KMS-11 (cell line): ENCODE data around the gene BTBD9.

ENCODE experiments used
- H2AFZ ChIP-seq: fragments of 200-600 bp; sonication (generic); 2 replicates; pipeline ENCODE4 v1.6.1; 2016; ENCODE audit warnings: antibody characterized with exemption, mixed run types, low read depth
- H3K27ac ChIP-seq: fragments of 200-600 bp; sonication (generic); 2 replicates; pipeline ENCODE4 v1.6.1; 2016; ENCODE audit warnings: mild to moderate bottlenecking, mixed run types
- H3K27me3 ChIP-seq: fragments of 200-600 bp; sonication (generic); 2 replicates; pipeline ENCODE4 v1.6.1; 2017; ENCODE audit warnings: mild to moderate bottlenecking, low read depth, mixed run types, moderate library complexity; ENCODE audit not compliant: insufficient read depth
- H3K36me3 ChIP-seq: fragments of 200-600 bp; sonication (generic); 2 replicates; pipeline ENCODE4 v1.6.1; 2017; ENCODE audit warnings: mild to moderate bottlenecking, mixed run types; ENCODE audit not compliant: insufficient read depth
- H3K4me1 ChIP-seq: fragments of 200-600 bp; sonication (generic); 2 replicates; pipeline ENCODE4 v1.6.1; 2016; ENCODE audit warnings: mild to moderate bottlenecking, low read depth, mixed run types; ENCODE audit not compliant: poor library complexity, severe bottlenecking
- H3K4me2 ChIP-seq: fragments of 200-600 bp; sonication (generic); 2 replicates; pipeline ENCODE4 v1.7.0; 2016; ENCODE audit warnings: mild to moderate bottlenecking, mixed run types
- H3K4me3 ChIP-seq: fragments of 200-600 bp; sonication (generic); IDR thresholded peaks from 2 replicates; pipeline ENCODE4 v1.6.1; 2017; ENCODE audit warnings: low read depth, low read length, mixed read lengths; ENCODE audit not compliant: insufficient read depth
- H3K79me2 ChIP-seq: fragments of 200-600 bp; sonication (generic); 2 replicates; pipeline ENCODE4 v1.6.1; 2016; ENCODE audit warnings: low read depth, mixed run types; ENCODE audit not compliant: insufficient read depth
- H3K9ac ChIP-seq: fragments of 200-600 bp; sonication (generic); 2 replicates; pipeline ENCODE4 v1.6.1; 2016; ENCODE audit warnings: mild to moderate bottlenecking, mixed run types
- H4K20me1 ChIP-seq: fragments of 200-600 bp; sonication (generic); 2 replicates; pipeline ENCODE4 v1.6.1; 2016; ENCODE audit warnings: mild to moderate bottlenecking, mixed run types; ENCODE audit not compliant: insufficient read depth
- CTCF ChIP-seq: fragments of 200-600 bp; sonication (generic); conservative IDR thresholded peaks from 2 replicates; pipeline ENCODE4 v1.6.1; 2017; ENCODE audit warnings: low read depth, mild to moderate bottlenecking, antibody characterized with exemption, low read length, moderate library complexity, mixed read lengths

The BTBD9 gene

DNA sequence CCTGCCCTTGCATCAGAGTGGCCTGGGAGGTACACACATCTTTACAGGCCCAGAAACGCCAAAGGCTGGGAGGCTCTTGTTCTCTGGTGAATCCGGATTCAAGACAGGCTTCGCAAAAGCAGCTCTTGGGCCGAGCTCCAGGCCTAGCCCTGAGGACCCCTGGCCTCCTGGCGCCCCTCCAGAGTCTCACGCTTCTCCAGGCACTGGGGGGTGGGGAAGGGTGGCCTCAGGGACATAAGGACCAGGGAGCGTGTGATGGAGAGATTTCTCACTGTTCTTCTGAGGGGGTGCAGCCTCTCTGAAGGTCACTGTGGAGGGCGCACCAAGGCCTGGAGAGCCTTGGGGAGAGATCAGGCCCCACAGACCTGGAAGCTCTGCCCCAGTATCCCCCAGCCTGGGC lies 471.0 kb downstream of the BTBD9 start:
- Histone ChIP-seq H3K79me2 (no peaks in the 10 kb centered on the region), H3K4me3 (no peak overlapping the region), H3K4me1 (no peaks in the 10 kb centered on the region), H3K27me3 (no peaks in the 10 kb centered on the region), H3K27ac (no peak overlapping the region), H3K9ac (no peak overlapping the region), H3K36me3 (no peaks in the 10 kb centered on the region), H2AFZ (no peak overlapping the region), H4K20me1 (no peaks in the 10 kb centered on the region), H3K4me2 (no peak overlapping the region)
- no peak for TF ChIP-seq CTCF

GRCh38 chr6:38168126-38168525 lies 471.6 kb downstream of the BTBD9 start:
- Histone ChIP-seq H3K36me3 (no peaks in the 10 kb centered on the region), H3K27me3 (no peaks in the 10 kb centered on the region), H3K27ac (no peak overlapping the region), H3K4me2 (no peak overlapping the region), H3K4me3 (no peak overlapping the region), H3K9ac (no peak overlapping the region), H3K4me1 (no peaks in the 10 kb centered on the region), H4K20me1 (no peaks in the 10 kb centered on the region), H2AFZ (no peak overlapping the region), H3K79me2 (no peaks in the 10 kb centered on the region)
- no peak for TF ChIP-seq CTCF

- no peak for TF ChIP-seq CTCF
- Histone ChIP-seq H4K20me1 (no peaks in the 10 kb centered on the region), H2AFZ (no peak overlapping the region), H3K79me2 (no peaks in the 10 kb centered on the region), H3K36me3 (no peaks in the 10 kb centered on the region), H3K4me1 (no peaks in the 10 kb centered on the region), H3K9ac (no peak overlapping the region), H3K27ac (no peak overlapping the region), H3K27me3 (no peaks in the 10 kb centered on the region), H3K4me3 (no peak overlapping the region), H3K4me2 (no peak overlapping the region)
These were observed 472.1 kb downstream of the BTBD9 start for GRCh38 chr6:38167598-38167997.

DNA sequence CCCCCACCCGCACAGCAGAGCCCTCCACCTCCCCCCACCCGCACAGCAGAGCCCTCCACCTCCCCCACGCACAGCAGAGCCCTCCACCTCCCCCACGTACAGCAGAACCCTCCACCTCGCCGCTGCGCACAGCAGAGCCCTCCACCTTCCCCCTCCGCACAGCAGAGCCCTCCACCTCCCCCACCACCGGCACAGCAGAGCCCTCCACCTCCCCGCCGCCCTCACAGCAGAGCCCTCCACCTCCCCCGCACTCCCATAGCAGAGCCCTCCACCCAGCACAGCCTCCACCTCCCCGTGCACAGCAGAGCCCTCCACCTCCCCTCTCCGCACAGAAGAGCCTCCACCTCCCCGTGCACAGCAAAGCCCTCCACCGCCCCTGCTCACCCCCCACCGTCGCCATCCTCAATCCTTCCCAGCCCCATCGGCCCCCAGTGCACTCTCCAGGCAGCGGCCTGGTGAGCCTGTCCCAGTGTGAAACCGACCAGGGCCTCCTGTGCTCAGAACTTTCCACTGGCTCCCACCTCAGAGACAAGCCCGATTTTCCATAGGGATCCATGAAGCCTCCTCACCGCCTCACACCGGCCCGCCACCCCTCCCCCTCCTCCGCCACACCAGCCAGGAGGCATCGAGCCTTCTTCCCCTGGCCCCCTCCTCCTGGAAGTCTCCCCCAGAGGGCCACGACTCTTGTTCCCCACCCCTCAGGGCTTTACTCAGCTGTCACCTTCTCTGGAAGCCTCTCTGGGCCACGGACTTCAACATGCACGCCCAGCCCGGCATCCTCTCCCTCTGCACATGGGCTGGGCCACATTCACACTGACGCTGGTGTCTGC lies 473.1 kb downstream of the BTBD9 start:
- Histone ChIP-seq H3K9ac (no peak overlapping the region), H3K27me3 (no peaks in the 10 kb centered on the region), H2AFZ (no peak overlapping the region), H3K4me1 (no peaks in the 10 kb centered on the region), H3K36me3 (no peaks in the 10 kb centered on the region), H3K27ac (no peak overlapping the region), H4K20me1 (no peaks in the 10 kb centered on the region), H3K4me2 (no peak overlapping the region), H3K4me3 (no peak overlapping the region), H3K79me2 (no peaks in the 10 kb centered on the region)
- no peak for TF ChIP-seq CTCF
